ENCODE measurements around the gene RHBDL1.
"Not testable (repeated sequence)": the region's sequence is repeated elsewhere in the genome, so short reads cannot be mapped to it uniquely, and the experiment has no call there.

RHBDL1 gene

GRCh38 chr16:708019-708418 is 32.5 kb downstream of the RHBDL1 start:
- DNase-seq = no peak

- no peak for DNase-seq
Measured at GRCh38 chr16:708959-709358, 33.5 kb downstream of the RHBDL1 start.

GRCh38 chr16:709566-710499 is 34.4 kb downstream of the RHBDL1 start:
- peak; percentile 92 for DNase-seq

- DNase-seq = no peak
Measured at GRCh38 chr16:710500-711075, 35.1 kb downstream of the RHBDL1 start.

- no peak for DNase-seq
Measured at GRCh38 chr16:711084-711483, 35.6 kb downstream of the RHBDL1 start.

- no peak for DNase-seq
Measured at GRCh38 chr16:711548-712320, 36.3 kb downstream of the RHBDL1 start.

- not testable (repeated sequence) for DNase-seq
Measured at GRCh38 chr16:712740-713250, 37.3 kb downstream of the RHBDL1 start.

GRCh38 chr16:714079-714478 is 38.6 kb downstream of the RHBDL1 start:
- DNase-seq = no peak

GRCh38 chr16:714558-715476 is 39.3 kb downstream of the RHBDL1 start, which contains the start of gene METRN:
Gene METRN (plus strand): TSS chr16:715118. CDS start chr16:715290, 172 bp downstream.
- peak; percentile 65 for DNase-seq

GRCh38 chr16:715477-716199 is 40.2 kb downstream of the RHBDL1 start:
- no peak for DNase-seq

GRCh38 chr16:716200-716568 is 40.7 kb downstream of the RHBDL1 start:
- DNase-seq = no peak

- no peak for DNase-seq
Measured at GRCh38 chr16:716768-717325, 41.4 kb downstream of the RHBDL1 start.

- DNase-seq = no peak
Measured at GRCh38 chr16:717450-718245, 42.2 kb downstream of the RHBDL1 start.

GRCh38 chr16:718389-718788 is 42.9 kb downstream of the RHBDL1 start:
- DNase-seq = no peak

- DNase-seq = no peak
Measured at GRCh38 chr16:718922-719321, 43.5 kb downstream of the RHBDL1 start.

- peak; percentile 9 for DNase-seq
Measured at GRCh38 chr16:719815-720446, 44.5 kb downstream of the RHBDL1 start.

- DNase-seq = peak; percentile 34
Measured at GRCh38 chr16:720447-720989, 45.0 kb downstream of the RHBDL1 start.

GRCh38 chr16:720990-721764 is 45.7 kb downstream of the RHBDL1 start, which contains the start of gene ANTKMT:
Gene ANTKMT (plus strand): TSS chr16:721146. CDS start chr16:721275, 129 bp downstream.
- peak; percentile 82 for DNase-seq
